ENCODE measurements around the gene FAM24B.

Gene FAM24B

DNA sequence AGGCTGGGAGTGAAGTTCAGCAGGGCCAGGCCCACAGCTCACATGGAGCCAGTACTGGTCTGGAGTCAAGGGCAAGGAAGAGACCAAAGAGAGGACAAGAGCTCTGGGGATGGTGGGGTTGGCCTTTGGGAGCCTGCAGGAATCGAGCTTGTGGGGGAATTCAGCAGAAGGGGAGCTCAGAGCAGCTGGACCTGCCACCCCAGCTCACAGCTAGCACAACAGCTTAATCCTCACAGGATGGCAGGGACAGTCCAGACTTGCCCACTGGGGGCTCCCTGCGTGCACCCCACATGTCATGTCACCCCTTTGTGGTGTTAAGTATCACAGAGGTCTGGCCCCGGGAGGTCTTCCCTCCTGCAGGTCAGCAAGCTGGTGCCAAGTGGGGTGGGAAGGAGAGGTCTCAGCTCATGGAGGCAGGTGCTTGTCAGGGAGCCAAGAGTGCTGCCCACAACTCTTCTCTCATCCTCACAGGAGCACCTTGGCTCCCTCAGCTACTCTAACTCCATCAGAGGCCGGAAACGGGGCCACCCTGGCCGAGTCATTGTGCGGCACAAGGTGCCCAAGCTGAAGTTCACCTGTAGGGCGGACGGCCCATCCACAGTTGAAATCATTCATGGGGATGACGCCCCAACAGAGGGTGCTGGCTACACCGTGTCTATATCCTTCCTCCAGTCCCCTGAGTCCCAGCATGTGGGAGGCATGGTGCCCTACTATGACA is 56.2 kb downstream of the FAM24B start:
- Mint-ChIP-seq H3K36me3 (ENCODE audit: low read depth) (no peaks in the 10 kb centered on the region), H3K4me3 (no peak overlapping the region), H3K27ac (no peak overlapping the region), H3K4me1 (ENCODE audit: low read depth) (no peaks in the 10 kb centered on the region), H3K9me3 (no peaks in the 10 kb centered on the region), H3K27me3 (peaks cover 41% of the 10 kb centered on the region)

DNA sequence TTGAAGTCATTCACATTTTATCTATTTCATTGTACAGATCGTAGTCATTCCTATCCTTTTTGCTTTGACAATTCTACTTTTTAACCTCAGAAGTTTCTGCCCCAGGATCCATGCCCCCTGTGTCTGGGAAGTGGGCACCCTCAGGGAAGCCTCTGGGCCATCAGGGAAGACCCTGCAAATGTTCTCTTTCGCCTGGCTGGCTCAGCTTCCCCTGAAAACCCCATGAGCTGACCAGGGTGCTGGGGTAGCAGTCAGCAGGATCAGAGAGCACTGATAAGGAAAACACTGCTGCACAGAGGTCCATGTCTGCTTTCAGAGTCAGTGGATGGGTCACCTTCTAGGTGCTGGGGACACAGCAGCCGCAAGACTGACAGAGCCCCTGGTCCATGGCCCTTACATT is 57.6 kb downstream of the FAM24B start:
- Mint-ChIP-seq H3K9me3 (no peaks in the 10 kb centered on the region), H3K4me1 (ENCODE audit: low read depth) (no peaks in the 10 kb centered on the region), H3K36me3 (ENCODE audit: low read depth) (no peaks in the 10 kb centered on the region), H3K27ac (no peak overlapping the region), H3K27me3 (peaks cover 44% of the 10 kb centered on the region), H3K4me3 (no peak overlapping the region)

- Mint-ChIP-seq H3K4me3 (no peak overlapping the region), H3K4me1 (ENCODE audit: low read depth) (no peaks in the 10 kb centered on the region), H3K27me3 (peaks cover 20% of the 10 kb centered on the region), H3K9me3 (no peaks in the 10 kb centered on the region), H3K27ac (no peak overlapping the region), H3K36me3 (ENCODE audit: low read depth) (no peaks in the 10 kb centered on the region)
Observed at GRCh38 chr10:122815458-122815857, 63.9 kb downstream of the FAM24B start.

- no peaks in the 10 kb centered on the region for H3K4me1 Mint-ChIP-seq (ENCODE audit: low read depth)
- no peaks in the 10 kb centered on the region for H3K9me3 Mint-ChIP-seq
- H3K36me3 Mint-ChIP-seq (ENCODE audit: low read depth) = no peaks in the 10 kb centered on the region
- no peak overlapping the region for H3K4me3 Mint-ChIP-seq
- no peak overlapping the region for H3K27ac Mint-ChIP-seq
- peaks cover 13% of the 10 kb centered on the region for H3K27me3 Mint-ChIP-seq
Observed at GRCh38 chr10:122814493-122814892, 64.9 kb downstream of the FAM24B start.

GRCh38 chr10:122812751-122813150 is 66.6 kb downstream of the FAM24B start:
- H3K4me1 Mint-ChIP-seq (ENCODE audit: low read depth) = no peaks in the 10 kb centered on the region
- H3K27me3 Mint-ChIP-seq = peaks cover 3% of the 10 kb centered on the region
- no peak overlapping the region for H3K27ac Mint-ChIP-seq
- no peak overlapping the region for H3K4me3 Mint-ChIP-seq
- no peaks in the 10 kb centered on the region for H3K36me3 Mint-ChIP-seq (ENCODE audit: low read depth)
- no peaks in the 10 kb centered on the region for H3K9me3 Mint-ChIP-seq

- Mint-ChIP-seq H3K9me3 (no peaks in the 10 kb centered on the region), H3K4me3 (no peak overlapping the region), H3K27me3 (peaks cover 14% of the 10 kb centered on the region), H3K36me3 (ENCODE audit: low read depth) (no peaks in the 10 kb centered on the region), H3K27ac (no peak overlapping the region), H3K4me1 (ENCODE audit: low read depth) (no peaks in the 10 kb centered on the region)
Observed at GRCh38 chr10:122802282-122802681, 77.1 kb downstream of the FAM24B start.
